Sigmoid colon (tissue), 4 donors: Measurements from ENCODE around the gene PHF5A.

Source experiments
- EP300 ChIP-seq, 4 donors: sonication (generic); formaldehyde crosslinking; IDR thresholded peaks; one replicate each; pipeline ENCODE4 v1.6.1; 2017; ENCODE audit warnings: antibody characterized with exemption in 4 of 4
- POLR2A ChIP-seq, 2 donors: fragments of 450-650 bp; IDR thresholded peaks; one replicate each; pipeline ENCODE4 v1.6.1; 2016; ENCODE audit warnings: antibody characterized with exemption in 2 of 2, mild to moderate bottlenecking in 2 of 2, moderate library complexity in 2 of 2
- TF ChIP-seq, protein P1 (sequence below), 4 experiments: fragments of 450-650 bp in 3 of 4; fragments of 200-600 bp in 1 of 4; IDR thresholded peaks; one replicate each; pipeline ENCODE4 v1.5.1; 2016 to 2019; ENCODE audit warnings: antibody characterized with exemption in 4 of 4, mild to moderate bottlenecking in 3 of 4, moderate library complexity in 2 of 4

DNA sequence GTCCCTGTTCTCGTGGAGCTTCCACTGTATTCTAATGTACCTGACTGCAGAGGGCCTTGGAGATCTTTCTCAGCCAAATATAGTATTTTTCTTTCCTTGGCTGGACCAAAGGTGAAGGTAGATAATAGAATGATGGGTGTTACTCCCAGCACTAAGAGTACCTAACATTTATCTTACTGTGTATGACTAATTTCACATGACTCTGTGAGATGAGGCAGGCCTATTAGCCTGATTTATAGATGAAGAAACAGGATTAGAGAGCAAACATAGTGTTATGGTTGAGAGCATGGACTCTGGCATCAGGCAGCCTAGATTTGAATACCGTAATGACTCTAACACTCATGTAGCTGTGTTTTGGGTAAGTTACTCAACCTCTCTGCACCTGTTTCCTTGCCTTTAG is 3.1 kb upstream of the PHF5A start:
- TF ChIP-seq EP300 (IDR thresholded peaks at IDR 0.05) = no peak
- TF ChIP-seq, protein P1, sequence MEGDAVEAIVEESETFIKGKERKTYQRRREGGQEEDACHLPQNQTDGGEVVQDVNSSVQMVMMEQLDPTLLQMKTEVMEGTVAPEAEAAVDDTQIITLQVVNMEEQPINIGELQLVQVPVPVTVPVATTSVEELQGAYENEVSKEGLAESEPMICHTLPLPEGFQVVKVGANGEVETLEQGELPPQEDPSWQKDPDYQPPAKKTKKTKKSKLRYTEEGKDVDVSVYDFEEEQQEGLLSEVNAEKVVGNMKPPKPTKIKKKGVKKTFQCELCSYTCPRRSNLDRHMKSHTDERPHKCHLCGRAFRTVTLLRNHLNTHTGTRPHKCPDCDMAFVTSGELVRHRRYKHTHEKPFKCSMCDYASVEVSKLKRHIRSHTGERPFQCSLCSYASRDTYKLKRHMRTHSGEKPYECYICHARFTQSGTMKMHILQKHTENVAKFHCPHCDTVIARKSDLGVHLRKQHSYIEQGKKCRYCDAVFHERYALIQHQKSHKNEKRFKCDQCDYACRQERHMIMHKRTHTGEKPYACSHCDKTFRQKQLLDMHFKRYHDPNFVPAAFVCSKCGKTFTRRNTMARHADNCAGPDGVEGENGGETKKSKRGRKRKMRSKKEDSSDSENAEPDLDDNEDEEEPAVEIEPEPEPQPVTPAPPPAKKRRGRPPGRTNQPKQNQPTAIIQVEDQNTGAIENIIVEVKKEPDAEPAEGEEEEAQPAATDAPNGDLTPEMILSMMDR (IDR thresholded peaks at IDR 0.05) = no peak
- no peak for TF ChIP-seq POLR2A (IDR thresholded peaks at IDR 0.05)
